GM10266 (cell line): ENCODE results near the gene H2BW2.
"Not testable (repeated sequence)": the region's sequence is repeated elsewhere in the genome, so short reads cannot be mapped to it uniquely, and the experiment has no call there.

Experiments used
- DNase-seq: peaks from one replicate; pipeline ENCODE4 v3.0.0; 2012; ENCODE audit errors: extremely low spot score
- TF ChIP-seq, protein P1 (sequence below): IDR thresholded peaks from 2 replicates; pipeline ENCODE4 v1.5.1; 2012; ENCODE audit warnings: mild to moderate bottlenecking, low read depth; ENCODE audit not compliant: control insufficient read depth, insufficient read depth; ENCODE audit errors: missing control alignments

H2BW2 gene

GRCh38 chrX:104039689-104040505, at the start of gene H2BW2:
Gene H2BW2 (plus strand): TSS chrX:104039956. CDS start chrX:104039995, 39 bp downstream.
- no peak for DNase-seq
- TF ChIP-seq, protein P1, sequence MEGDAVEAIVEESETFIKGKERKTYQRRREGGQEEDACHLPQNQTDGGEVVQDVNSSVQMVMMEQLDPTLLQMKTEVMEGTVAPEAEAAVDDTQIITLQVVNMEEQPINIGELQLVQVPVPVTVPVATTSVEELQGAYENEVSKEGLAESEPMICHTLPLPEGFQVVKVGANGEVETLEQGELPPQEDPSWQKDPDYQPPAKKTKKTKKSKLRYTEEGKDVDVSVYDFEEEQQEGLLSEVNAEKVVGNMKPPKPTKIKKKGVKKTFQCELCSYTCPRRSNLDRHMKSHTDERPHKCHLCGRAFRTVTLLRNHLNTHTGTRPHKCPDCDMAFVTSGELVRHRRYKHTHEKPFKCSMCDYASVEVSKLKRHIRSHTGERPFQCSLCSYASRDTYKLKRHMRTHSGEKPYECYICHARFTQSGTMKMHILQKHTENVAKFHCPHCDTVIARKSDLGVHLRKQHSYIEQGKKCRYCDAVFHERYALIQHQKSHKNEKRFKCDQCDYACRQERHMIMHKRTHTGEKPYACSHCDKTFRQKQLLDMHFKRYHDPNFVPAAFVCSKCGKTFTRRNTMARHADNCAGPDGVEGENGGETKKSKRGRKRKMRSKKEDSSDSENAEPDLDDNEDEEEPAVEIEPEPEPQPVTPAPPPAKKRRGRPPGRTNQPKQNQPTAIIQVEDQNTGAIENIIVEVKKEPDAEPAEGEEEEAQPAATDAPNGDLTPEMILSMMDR, result no peak

GRCh38 chrX:103999234-103999633, 40.5 kb upstream of the H2BW2 start:
- TF ChIP-seq, protein P1, result no peak
- DNase-seq, result no peak

GRCh38 chrX:104008831-104009230, 30.9 kb upstream of the H2BW2 start:
- DNase-seq, result no peak
- TF ChIP-seq, protein P1, result no peak

- TF ChIP-seq, protein P1, result no peak
- DNase-seq, result no peak
Observed at GRCh38 chrX:104013158-104013557, 26.6 kb upstream of the H2BW2 start.

GRCh38 chrX:104013606-104014005, 26.1 kb upstream of the H2BW2 start, which contains the start of gene H2BW1:
Gene H2BW1 (minus strand): TSS chrX:104013708. CDS start chrX:104013576, 132 bp downstream.
- DNase-seq, result no peak
- TF ChIP-seq, protein P1, result no peak

- not testable (repeated sequence) for DNase-seq
Observed at GRCh38 chrX:104015576-104015975, 24.2 kb upstream of the H2BW2 start.

DNA sequence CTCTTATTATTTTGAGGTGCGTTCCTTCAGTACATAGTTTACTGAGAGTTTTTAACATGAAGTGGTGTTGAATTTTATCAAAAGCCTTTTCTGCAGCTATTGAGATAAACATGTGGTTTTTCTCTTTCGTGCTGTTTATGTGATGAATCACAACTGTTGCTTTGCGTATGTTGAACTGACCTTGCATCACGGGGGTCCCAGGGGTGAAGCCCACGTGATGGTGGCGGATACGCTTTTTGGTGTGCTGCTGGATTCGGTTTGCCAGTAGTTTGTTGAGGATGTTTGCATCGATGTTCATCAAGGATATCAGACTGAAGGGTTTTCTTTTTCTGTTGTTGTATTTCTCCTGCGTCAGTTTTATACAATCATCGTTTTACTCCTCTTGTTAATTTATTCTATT, 21.6 kb upstream of the H2BW2 start:
- TF ChIP-seq, protein P1, result no peak
- DNase-seq, result no peak
